Fibroblast of lung (primary cell): ENCODE results near the gene HACL1. TPM values are rescaled to one million over a fixed set of nuclear protein-coding genes. Genes with fewer than 3 reads are reported as not detected.

Experiments used
- DNase-seq, 2 donors: peaks; one replicate each; pipeline versions ENCODE4 v3.0.0 to v3.0.0-alpha.2; 2010; ENCODE audit warnings: low read depth in 2 of 2
- H2AFZ ChIP-seq: 2 replicates; pipeline ENCODE4 v1.5.1; 2012; ENCODE audit warnings: low read length, control low read depth, inconsistent platforms
- H3K27ac ChIP-seq: 2 replicates; pipeline ENCODE4 v1.5.1; 2011; ENCODE audit warnings: low read length, control low read depth; ENCODE audit not compliant: insufficient read depth
- H3K27me3 ChIP-seq: 2 replicates; pipeline ENCODE4 v1.5.1; 2011; ENCODE audit warnings: mild to moderate bottlenecking, low read length; ENCODE audit not compliant: control insufficient read depth, insufficient read depth
- H3K36me3 ChIP-seq: 2 replicates; pipeline ENCODE4 v1.5.1; 2011; ENCODE audit warnings: low read length; ENCODE audit not compliant: control insufficient read depth, insufficient read depth
- H3K4me1 ChIP-seq: 2 replicates; pipeline ENCODE4 v1.5.1; 2011; ENCODE audit warnings: low read length; ENCODE audit not compliant: control insufficient read depth, insufficient read depth; ENCODE audit errors: extremely low read depth
- H3K4me2 ChIP-seq: 2 replicates; pipeline ENCODE4 v1.5.1; 2011; ENCODE audit warnings: low read length, control low read depth; ENCODE audit not compliant: insufficient read depth; ENCODE audit errors: extremely low read depth
- H3K4me3 ChIP-seq, 4 experiments: fragments of 200-600 bp in 1 of 4; sonication (generic) in 1 of 4; replicated peaks in 1 of 4; 2 replicates each; pipeline ENCODE4 v1.5.1; 2011 to 2016; ENCODE audit warnings: low read length in 4 of 4, low read depth in 3 of 4, mild to moderate bottlenecking in 3 of 4, control low read depth in 2 of 4, inconsistent platforms in 1 of 4, mixed read lengths in 1 of 4; ENCODE audit not compliant: insufficient read depth in 1 of 4; ENCODE audit errors: control extremely low read depth in 1 of 4
- H3K79me2 ChIP-seq: 2 replicates; pipeline ENCODE4 v1.5.1; 2012; ENCODE audit warnings: mild to moderate bottlenecking, low read length, inconsistent platforms; ENCODE audit not compliant: control insufficient read depth, insufficient read depth
- H3K9ac ChIP-seq: 2 replicates; pipeline ENCODE4 v1.5.1; 2011; ENCODE audit warnings: mild to moderate bottlenecking, low read length, control low read depth; ENCODE audit not compliant: insufficient read depth
- H3K9me3 ChIP-seq: 2 replicates; pipeline ENCODE4 v1.5.1; 2012; ENCODE audit warnings: low read depth, low read length; ENCODE audit not compliant: control insufficient read depth, insufficient read depth
- H4K20me1 ChIP-seq: 2 replicates; pipeline ENCODE4 v1.5.1; 2011; ENCODE audit warnings: low read length; ENCODE audit not compliant: control insufficient read depth, insufficient read depth; ENCODE audit errors: extremely low read depth
- CTCF ChIP-seq, 2 donors: IDR thresholded peaks in 1 of 2; conservative IDR thresholded peaks in 1 of 2; 1 replicate in 1 of 2; 2 replicates in 1 of 2; pipeline ENCODE4 v1.5.1; 2011 to 2012; ENCODE audit warnings: low read length in 2 of 2, control low read depth in 1 of 2, inconsistent platforms in 1 of 2, low read depth in 1 of 2, mild to moderate bottlenecking in 1 of 2
- EZH2 ChIP-seq: IDR thresholded peaks from 2 replicates; pipeline ENCODE4 v1.5.1; 2012; ENCODE audit warnings: low read length, control low read depth, mild to moderate bottlenecking; ENCODE audit errors: missing control alignments
- polyA plus RNA-seq, 2 donors: library from polyadenylated mRNA; depleted of rRNA in 1 of 2; stranded (reverse) in 1 of 2; unstranded in 1 of 2; fragments of >200 nt; gene quantifications; 2 replicates each; pipeline ENCODE4 v1.2.1, GENCODE V29; 2011 to 2012; ENCODE audit warnings: missing spikeins in 1 of 2
- total RNA-seq: library from RNA; depleted of rRNA; stranded (reverse); fragments of >200 nt; gene quantifications from 2 replicates; pipeline ENCODE4 v1.2.1, GENCODE V29; 2014

HACL1 gene
- total and polyA plus RNA-seq, 2 donors (not counting 1 experiment from before 2014, with no cell fraction given) = 16.0 to 20.6 TPM

DNA sequence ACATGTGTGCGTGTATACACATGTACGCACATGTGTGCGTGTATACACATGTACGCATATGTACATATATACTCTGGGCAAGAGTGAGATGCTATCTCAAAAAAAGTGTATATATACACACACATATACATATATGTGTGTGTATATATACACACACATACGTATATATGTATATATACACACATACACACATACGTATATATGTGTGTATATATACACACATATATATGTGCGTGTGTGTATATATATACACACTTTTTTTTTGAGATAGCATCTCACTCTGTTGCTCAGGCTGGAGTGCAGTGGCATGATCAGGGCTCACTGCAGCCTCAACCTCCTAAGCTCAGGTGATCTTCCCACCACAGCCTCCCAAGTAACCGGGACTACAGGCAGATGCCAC lies 8.4 kb downstream of the HACL1 start:
- no peaks in the 10 kb centered on the region for H3K9me3 ChIP-seq
- H3K4me3 ChIP-seq = no peak overlapping the region
- no peak overlapping the region for H3K27ac ChIP-seq
- H2AFZ ChIP-seq = no peak overlapping the region
- no peaks in the 10 kb centered on the region for H4K20me1 ChIP-seq
- H3K9ac ChIP-seq = no peak overlapping the region
- TF ChIP-seq EZH2 = no peak
- TF ChIP-seq CTCF (conservative IDR thresholded peaks at IDR 0.05 in 1 of 2, IDR thresholded peaks at IDR 0.05 in 1 of 2; ENCODE audit: low read depth in 1 of 2, low read length in 2 of 2) = no peak
- no peaks in the 10 kb centered on the region for H3K36me3 ChIP-seq
- H3K4me1 ChIP-seq = no peaks in the 10 kb centered on the region
- H3K4me2 ChIP-seq = no peak overlapping the region
- no peaks in the 10 kb centered on the region for H3K79me2 ChIP-seq
- no peaks in the 10 kb centered on the region for H3K27me3 ChIP-seq
- no peak for DNase-seq

- Histone ChIP-seq H3K9ac (no peak overlapping the region), H3K4me1 (no peaks in the 10 kb centered on the region), H3K36me3 (no peaks in the 10 kb centered on the region), H3K27ac (no peak overlapping the region), H4K20me1 (no peaks in the 10 kb centered on the region), H3K4me2 (no peak overlapping the region), H3K9me3 (no peaks in the 10 kb centered on the region), H3K79me2 (no peaks in the 10 kb centered on the region), H3K27me3 (no peaks in the 10 kb centered on the region), H2AFZ (no peak overlapping the region), H3K4me3 (no peak overlapping the region)
- TF ChIP-seq CTCF (conservative IDR thresholded peaks at IDR 0.05 in 1 of 2, IDR thresholded peaks at IDR 0.05 in 1 of 2; ENCODE audit: low read depth in 1 of 2, low read length in 2 of 2) (no peak), EZH2 (no peak)
- DNase-seq = no peak
Observed at GRCh38 chr3:15591928-15592327, 9.4 kb downstream of the HACL1 start.

DNA sequence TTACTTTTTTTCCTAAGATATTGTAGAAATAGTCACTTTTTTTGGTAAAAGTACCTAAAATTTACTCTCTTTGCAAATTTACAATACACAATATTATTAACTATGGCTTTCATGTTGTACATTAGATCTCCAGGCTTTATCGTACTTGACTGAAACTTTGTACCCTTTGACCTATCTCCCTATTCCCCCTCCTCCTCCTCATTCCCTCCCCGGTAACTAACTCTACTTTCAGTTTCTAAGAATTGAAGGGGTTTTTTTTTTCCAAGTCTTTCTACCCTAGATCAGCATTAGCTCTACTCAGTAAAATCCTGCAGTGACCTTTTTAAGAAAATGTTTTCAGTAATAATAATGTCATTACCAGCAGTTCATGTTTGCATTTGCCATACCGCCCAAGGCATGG lies 10.1 kb downstream of the HACL1 start:
- no peak overlapping the region for H3K27ac ChIP-seq
- no peak for TF ChIP-seq EZH2
- H3K36me3 ChIP-seq = no peaks in the 10 kb centered on the region

More for the DNA sequence above, 10.1 kb downstream of the HACL1 start:
- no peaks in the 10 kb centered on the region for H3K4me1 ChIP-seq
- no peak overlapping the region for H3K9ac ChIP-seq
- H3K9me3 ChIP-seq = no peaks in the 10 kb centered on the region
- no peaks in the 10 kb centered on the region for H3K79me2 ChIP-seq
- no peak for DNase-seq
- H2AFZ ChIP-seq = no peak overlapping the region
- no peaks in the 10 kb centered on the region for H4K20me1 ChIP-seq
- no peak overlapping the region for H3K4me2 ChIP-seq
- H3K27me3 ChIP-seq = no peaks in the 10 kb centered on the region
- no peak overlapping the region for H3K4me3 ChIP-seq
